HepG2 (cell line): ENCODE results near the gene CAMK1D. TPM values are rescaled to one million over a fixed set of nuclear protein-coding genes. Genes with fewer than 3 reads are reported as not detected.

ENCODE experiments used
- ARNT ChIP-seq: fragments of 450-650 bp; IDR thresholded peaks from 2 replicates; pipeline ENCODE4 v1.6.1; 2017
- ARNTL ChIP-seq: sonication (generic); formaldehyde crosslinking; IDR thresholded peaks from 2 replicates; pipeline ENCODE4 v1.4.0; 2020; ENCODE audit warnings: mild to moderate bottlenecking, missing genetic modification reagents
- ATF7-NPFF ChIP-seq: sonication (generic); formaldehyde crosslinking; IDR thresholded peaks from 2 replicates; pipeline ENCODE4 v1.8.1; 2023; ENCODE audit warnings: mild to moderate bottlenecking, low read depth, missing genetic modification reagents, moderate library complexity
- FLYWCH1 ChIP-seq: sonication (generic); formaldehyde crosslinking; IDR thresholded peaks from 2 replicates; pipeline ENCODE4 v1.8.1; 2023; ENCODE audit warnings: mild to moderate bottlenecking, missing genetic modification reagents
- FOSL2 ChIP-seq: sonication (generic); formaldehyde crosslinking; IDR thresholded peaks from 2 replicates; pipeline ENCODE4 v1.4.0; 2020; ENCODE audit warnings: missing genetic modification reagents
- GATA4 ChIP-seq: sonication (generic); IDR thresholded peaks from 2 replicates; pipeline ENCODE4 v1.6.1; 2016; ENCODE audit warnings: antibody characterized with exemption, low read depth, borderline replicate concordance
- GATAD2A ChIP-seq: IDR thresholded peaks from 2 replicates; pipeline ENCODE4 v1.6.1; 2016
- IKZF1 ChIP-seq: fragments of 450-650 bp; IDR thresholded peaks from 2 replicates; pipeline ENCODE4 v1.7.1; 2016
- MAFF ChIP-seq: IDR thresholded peaks from 2 replicates; pipeline ENCODE4 v1.6.1; 2011; ENCODE audit warnings: low read depth, low read length, improper control_type of control experiment
- REL ChIP-seq: sonication (generic); formaldehyde crosslinking; conservative IDR thresholded peaks from 2 replicates; pipeline ENCODE4 v1.8.0; 2022; ENCODE audit warnings: mild to moderate bottlenecking, missing genetic modification reagents, moderate library complexity
- RFXANK ChIP-seq: IDR thresholded peaks from 2 replicates; pipeline ENCODE4 v1.6.1; 2016
- SMARCE1 ChIP-seq: fragments of 450-650 bp; IDR thresholded peaks from 2 replicates; pipeline ENCODE4 v1.6.1; 2017; ENCODE audit warnings: borderline replicate concordance
- SNAPC2 ChIP-seq: sonication (generic); formaldehyde crosslinking; IDR thresholded peaks from 2 replicates; pipeline ENCODE4 v1.8.1; 2022; ENCODE audit warnings: mild to moderate bottlenecking, missing genetic modification reagents
- SOX6 ChIP-seq, 2 experiments: fragments of 450-650 bp in 1 of 2; sonication (generic) in 1 of 2; formaldehyde crosslinking in 1 of 2; IDR thresholded peaks; 2 replicates each; pipeline versions ENCODE4 v1.4.0 to v1.6.1; 2017 to 2020; ENCODE audit warnings: antibody characterized with exemption in 1 of 2, mild to moderate bottlenecking in 1 of 2, missing genetic modification reagents in 1 of 2
- SRSF4 ChIP-seq: fragments of 200-400 bp; formaldehyde crosslinking; IDR thresholded peaks from one replicate; pipeline ENCODE4 v1.6.1; 2018; ENCODE audit warnings: mild to moderate bottlenecking, low read depth, low read length, moderate library complexity; ENCODE audit not compliant: poor library complexity, severe bottlenecking
- ZBTB38 ChIP-seq: sonication (generic); formaldehyde crosslinking; IDR thresholded peaks from 2 replicates; pipeline ENCODE4 v1.5.1; 2020; ENCODE audit warnings: mild to moderate bottlenecking, missing genetic modification reagents
- ZFP36L2 ChIP-seq: sonication (generic); formaldehyde crosslinking; IDR thresholded peaks from 2 replicates; pipeline ENCODE4 v1.4.0; 2020; ENCODE audit warnings: missing genetic modification reagents
- ZFY ChIP-seq: sonication (generic); formaldehyde crosslinking; IDR thresholded peaks from 2 replicates; pipeline ENCODE4 v1.4.0; 2020; ENCODE audit warnings: missing genetic modification reagents
- ZNF367 ChIP-seq: sonication (generic); formaldehyde crosslinking; IDR thresholded peaks from 2 replicates; pipeline ENCODE4 v1.4.0; 2020; ENCODE audit warnings: missing genetic modification reagents, borderline replicate concordance
- ZNF468 ChIP-seq: sonication (generic); formaldehyde crosslinking; IDR thresholded peaks from 2 replicates; pipeline ENCODE4 v1.8.0; 2022; ENCODE audit warnings: mild to moderate bottlenecking, moderate library complexity, missing genetic modification reagents
- ZNF530 ChIP-seq: sonication (generic); formaldehyde crosslinking; IDR thresholded peaks from 2 replicates; pipeline ENCODE4 v1.5.0; 2020; ENCODE audit warnings: low read depth, mild to moderate bottlenecking, missing genetic modification reagents
- ZNF564 ChIP-seq: sonication (generic); formaldehyde crosslinking; IDR thresholded peaks from 2 replicates; pipeline ENCODE4 v1.8.1; 2023; ENCODE audit warnings: mild to moderate bottlenecking, missing genetic modification reagents
- ZSCAN12 ChIP-seq: sonication (generic); formaldehyde crosslinking; IDR thresholded peaks from 2 replicates; pipeline ENCODE4 v1.9.0; 2021; ENCODE audit warnings: mild to moderate bottlenecking, missing genetic modification reagents
- polyA plus RNA-seq, 8 experiments: library from polyadenylated mRNA; depleted of rRNA in 3 of 8; stranded (reverse) in 7 of 8; unstranded in 1 of 8; fragments of >200 nt; fragmentation: Illumina TruSeq in 4 of 8; extraction: Trizol in 4 of 8; gene quantifications; 2 replicates each; pipeline versions ENCODE4 v1.2.1 to v1.2.3, GENCODE V29; 2011 to 2016; ENCODE audit warnings: low read depth in 4 of 8, missing spikeins in 1 of 8, mixed read lengths in 1 of 8; ENCODE audit not compliant: insufficient read depth in 1 of 8
- total RNA-seq, 5 experiments: library from RNA; depleted of rRNA; stranded (reverse); fragments of >200 nt; fragmentation: Illumina TruSeq; extraction: Trizol; gene quantifications; 2 replicates each; pipeline ENCODE4 v1.2.3, GENCODE V29; 2016; ENCODE audit warnings: low read depth in 1 of 5
- TF ChIP-seq, protein P1 (sequence below): sonication (generic); formaldehyde crosslinking; IDR thresholded peaks from 2 replicates; pipeline ENCODE4 v1.8.1; 2023; ENCODE audit warnings: mild to moderate bottlenecking, missing genetic modification reagents
- TF ChIP-seq, protein P2 (sequence below): sonication (generic); formaldehyde crosslinking; IDR thresholded peaks from 2 replicates; pipeline ENCODE4 v1.4.0; 2020; ENCODE audit warnings: mild to moderate bottlenecking, low read depth, missing genetic modification reagents
- TF ChIP-seq, protein P3 (sequence below): sonication (generic); formaldehyde crosslinking; IDR thresholded peaks from 2 replicates; pipeline ENCODE4 v1.4.0; 2020; ENCODE audit warnings: mild to moderate bottlenecking, missing genetic modification reagents
- TF ChIP-seq, protein P4 (sequence below): IDR thresholded peaks from 2 replicates; pipeline ENCODE4 v1.6.1; 2016
- TF ChIP-seq, protein P5 (sequence below): sonication (generic); formaldehyde crosslinking; IDR thresholded peaks from 2 replicates; pipeline ENCODE4 v1.8.1; 2022; ENCODE audit warnings: mild to moderate bottlenecking, missing genetic modification reagents

The CAMK1D gene
- total and polyA plus RNA-seq, 2 of the 13 experiments (the other 11 are each of a cell fraction or from before 2014, with no cell fraction given): under 0.01 TPM; not detected in 1

DNA sequence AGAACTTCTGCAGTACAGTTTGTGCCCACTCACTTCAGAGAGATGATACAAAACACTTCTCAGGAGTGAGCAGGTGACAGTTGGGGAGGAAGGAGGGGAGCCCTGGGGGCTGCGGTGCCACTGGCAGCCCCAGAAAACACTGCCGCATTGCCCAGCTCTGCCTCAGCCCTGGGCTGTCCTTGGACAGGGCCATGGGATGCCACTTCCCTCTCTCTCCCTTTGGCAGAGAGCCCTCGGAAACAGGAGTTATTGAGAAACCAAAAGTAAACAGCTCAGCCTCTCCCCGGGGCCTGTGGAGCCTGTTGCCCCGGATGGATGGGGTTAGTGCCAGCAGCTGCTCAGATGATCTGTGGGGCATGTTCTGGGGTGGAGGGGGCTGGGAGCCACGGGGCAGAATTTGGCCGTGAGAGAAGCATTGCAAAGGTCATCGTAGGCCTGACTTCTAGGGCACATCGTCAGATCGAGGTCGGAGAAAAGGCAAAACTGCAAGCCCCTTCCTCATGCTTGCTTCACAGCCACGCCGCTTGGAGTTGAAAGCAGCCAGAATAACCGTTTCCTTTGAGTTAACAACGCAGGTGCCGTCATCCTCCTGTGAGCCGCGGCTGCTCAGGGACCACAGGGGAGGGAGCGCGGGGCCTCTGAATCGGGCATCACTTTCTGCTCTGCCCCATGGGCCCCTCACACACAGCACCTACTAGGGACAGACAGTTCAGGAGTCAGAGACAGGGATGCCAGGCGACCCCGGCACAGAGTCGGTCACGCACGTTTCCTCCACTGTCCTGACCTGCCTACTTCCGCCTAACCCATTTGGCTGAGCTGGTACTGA, 256.4 kb downstream of the CAMK1D start (continued):
- TF ChIP-seq GATAD2A (CRISPR knock-in tag) (peak; percentile 82), IKZF1 (no peak), FLYWCH1 (CRISPR knock-in tag) (no peak), ARNTL (CRISPR knock-in tag) (no peak), FOSL2 (peak; percentile 22; the same call in 1 of the 2 replicates), ZFY (CRISPR knock-in tag) (peak; percentile 45), ZNF530 (CRISPR knock-in tag) (no peak), SRSF4 (no peak), ZNF468 (CRISPR knock-in tag) (no peak), REL (no peak), ATF7-NPFF (CRISPR knock-in tag) (no peak), ZBTB38 (CRISPR knock-in tag) (no peak), ZNF367 (CRISPR knock-in tag) (no peak), ARNT (no peak), ZNF564 (CRISPR knock-in tag) (no peak), ZSCAN12 (no peak), ZFP36L2 (CRISPR knock-in tag) (no peak), SNAPC2 (CRISPR knock-in tag) (no peak), RFXANK (no peak), GATA4 (no peak), MAFF (no peak), SOX6 (IDR thresholded peaks at IDR 0.05) (no peak), SOX6 (CRISPR knock-in tag; IDR thresholded peaks at IDR 0.05) (peak; percentile 37), SMARCE1 (no peak)
- TF ChIP-seq, protein P1, sequence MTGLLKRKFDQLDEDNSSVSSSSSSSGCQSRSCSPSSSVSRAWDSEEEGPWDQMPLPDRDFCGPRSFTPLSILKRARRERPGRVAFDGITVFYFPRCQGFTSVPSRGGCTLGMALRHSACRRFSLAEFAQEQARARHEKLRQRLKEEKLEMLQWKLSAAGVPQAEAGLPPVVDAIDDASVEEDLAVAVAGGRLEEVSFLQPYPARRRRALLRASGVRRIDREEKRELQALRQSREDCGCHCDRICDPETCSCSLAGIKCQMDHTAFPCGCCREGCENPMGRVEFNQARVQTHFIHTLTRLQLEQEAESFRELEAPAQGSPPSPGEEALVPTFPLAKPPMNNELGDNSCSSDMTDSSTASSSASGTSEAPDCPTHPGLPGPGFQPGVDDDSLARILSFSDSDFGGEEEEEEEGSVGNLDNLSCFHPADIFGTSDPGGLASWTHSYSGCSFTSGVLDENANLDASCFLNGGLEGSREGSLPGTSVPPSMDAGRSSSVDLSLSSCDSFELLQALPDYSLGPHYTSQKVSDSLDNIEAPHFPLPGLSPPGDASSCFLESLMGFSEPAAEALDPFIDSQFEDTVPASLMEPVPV (CRISPR knock-in tag): no peak
- TF ChIP-seq, protein P2, sequence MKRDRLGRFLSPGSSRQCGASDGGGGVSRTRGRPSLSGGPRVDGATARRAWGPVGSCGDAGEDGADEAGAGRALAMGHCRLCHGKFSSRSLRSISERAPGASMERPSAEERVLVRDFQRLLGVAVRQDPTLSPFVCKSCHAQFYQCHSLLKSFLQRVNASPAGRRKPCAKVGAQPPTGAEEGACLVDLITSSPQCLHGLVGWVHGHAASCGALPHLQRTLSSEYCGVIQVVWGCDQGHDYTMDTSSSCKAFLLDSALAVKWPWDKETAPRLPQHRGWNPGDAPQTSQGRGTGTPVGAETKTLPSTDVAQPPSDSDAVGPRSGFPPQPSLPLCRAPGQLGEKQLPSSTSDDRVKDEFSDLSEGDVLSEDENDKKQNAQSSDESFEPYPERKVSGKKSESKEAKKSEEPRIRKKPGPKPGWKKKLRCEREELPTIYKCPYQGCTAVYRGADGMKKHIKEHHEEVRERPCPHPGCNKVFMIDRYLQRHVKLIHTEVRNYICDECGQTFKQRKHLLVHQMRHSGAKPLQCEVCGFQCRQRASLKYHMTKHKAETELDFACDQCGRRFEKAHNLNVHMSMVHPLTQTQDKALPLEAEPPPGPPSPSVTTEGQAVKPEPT (CRISPR knock-in tag): no peak
- TF ChIP-seq, protein P3, sequence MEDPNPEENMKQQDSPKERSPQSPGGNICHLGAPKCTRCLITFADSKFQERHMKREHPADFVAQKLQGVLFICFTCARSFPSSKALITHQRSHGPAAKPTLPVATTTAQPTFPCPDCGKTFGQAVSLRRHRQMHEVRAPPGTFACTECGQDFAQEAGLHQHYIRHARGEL (CRISPR knock-in tag): no peak
- TF ChIP-seq, protein P4, sequence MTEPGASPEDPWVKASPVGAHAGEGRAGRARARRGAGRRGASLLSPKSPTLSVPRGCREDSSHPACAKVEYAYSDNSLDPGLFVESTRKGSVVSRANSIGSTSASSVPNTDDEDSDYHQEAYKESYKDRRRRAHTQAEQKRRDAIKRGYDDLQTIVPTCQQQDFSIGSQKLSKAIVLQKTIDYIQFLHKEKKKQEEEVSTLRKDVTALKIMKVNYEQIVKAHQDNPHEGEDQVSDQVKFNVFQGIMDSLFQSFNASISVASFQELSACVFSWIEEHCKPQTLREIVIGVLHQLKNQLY (CRISPR knock-in tag): no peak
- TF ChIP-seq, protein P5, sequence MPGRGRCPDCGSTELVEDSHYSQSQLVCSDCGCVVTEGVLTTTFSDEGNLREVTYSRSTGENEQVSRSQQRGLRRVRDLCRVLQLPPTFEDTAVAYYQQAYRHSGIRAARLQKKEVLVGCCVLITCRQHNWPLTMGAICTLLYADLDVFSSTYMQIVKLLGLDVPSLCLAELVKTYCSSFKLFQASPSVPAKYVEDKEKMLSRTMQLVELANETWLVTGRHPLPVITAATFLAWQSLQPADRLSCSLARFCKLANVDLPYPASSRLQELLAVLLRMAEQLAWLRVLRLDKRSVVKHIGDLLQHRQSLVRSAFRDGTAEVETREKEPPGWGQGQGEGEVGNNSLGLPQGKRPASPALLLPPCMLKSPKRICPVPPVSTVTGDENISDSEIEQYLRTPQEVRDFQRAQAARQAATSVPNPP (CRISPR knock-in tag): no peak
